ENCODE results near the gene RFX7.

Gene RFX7

GRCh38 chr15:56042982-56043980 lies 200.4 kb downstream of the RFX7 start:
- no peak for DNase-seq

- no peak for DNase-seq
These were observed 201.2 kb downstream of the RFX7 start for GRCh38 chr15:56042498-56042897.

GRCh38 chr15:56042031-56042430 lies 201.6 kb downstream of the RFX7 start:
- no peak for DNase-seq

GRCh38 chr15:56040081-56041035 lies 203.3 kb downstream of the RFX7 start:
- DNase-seq = peak; percentile 38

- DNase-seq = no peak
These were observed 205.0 kb downstream of the RFX7 start for GRCh38 chr15:56038707-56039106.

- peak; percentile 22 for DNase-seq
These were observed 205.7 kb downstream of the RFX7 start for GRCh38 chr15:56038015-56038414.
